Suprapubic skin (tissue), 4 donors: ENCODE results near the gene CIB1. TPM values are rescaled to one million over a fixed set of nuclear protein-coding genes. Genes with fewer than 3 reads are reported as not detected.

Experiments used
- DNase-seq, 2 donors: peaks; one replicate each; pipeline ENCODE4 v3.0.0-alpha.2; 2019; ENCODE audit warnings: low spot score in 2 of 2
- H3K27ac ChIP-seq: fragments of 200-600 bp; sonication (generic); one replicate; pipeline ENCODE4 v1.5.1; 2019
- H3K27me3 ChIP-seq: fragments of 200-600 bp; sonication (generic); one replicate; pipeline ENCODE4 v1.5.1; 2019
- H3K36me3 ChIP-seq: fragments of 200-600 bp; sonication (generic); one replicate; pipeline ENCODE4 v1.5.1; 2019
- H3K4me1 ChIP-seq: fragments of 200-600 bp; sonication (generic); one replicate; pipeline ENCODE4 v1.5.1; 2019
- H3K4me3 ChIP-seq: fragments of 200-600 bp; sonication (generic); one replicate; pipeline ENCODE4 v1.5.1; 2019; ENCODE audit warnings: mild to moderate bottlenecking
- H3K9me3 ChIP-seq: fragments of 200-600 bp; sonication (generic); one replicate; pipeline ENCODE4 v1.5.1; 2019
- EP300 ChIP-seq: sonication (generic); formaldehyde crosslinking; IDR thresholded peaks from one replicate; pipeline ENCODE4 v1.6.1; 2017; ENCODE audit warnings: antibody characterized with exemption
- POLR2A ChIP-seq, 2 donors: fragments of 450-650 bp; IDR thresholded peaks; one replicate each; pipeline ENCODE4 v1.6.1; 2017; ENCODE audit warnings: antibody characterized with exemption in 2 of 2, mild to moderate bottlenecking in 2 of 2, moderate library complexity in 2 of 2
- POLR2AphosphoS5 ChIP-seq, 3 donors: sonication (generic); formaldehyde crosslinking; IDR thresholded peaks; one replicate each; pipeline ENCODE4 v1.6.1; 2017; ENCODE audit warnings: antibody characterized with exemption in 3 of 3
- WGBS: methylation state at CpG from one replicate; pipeline ENCODE4 v1.1.5; 2018; 5-methylcytosine and 5-hydroxymethylcytosine counted together
- total RNA-seq, 4 donors: library from RNA; depleted of rRNA; stranded (reverse); fragments of >200 nt; gene quantifications; one replicate each; pipeline ENCODE4 v1.1.0, GENCODE V29; 2016
- TF ChIP-seq, protein P1 (sequence below), 2 donors: fragments of 200-600 bp in 1 of 2; fragments of 450-650 bp in 1 of 2; sonication (generic) in 1 of 2; IDR thresholded peaks; one replicate each; pipeline ENCODE4 v1.5.1; 2016 to 2019; ENCODE audit warnings: antibody characterized with exemption in 2 of 2, mild to moderate bottlenecking in 1 of 2, moderate library complexity in 1 of 2

Gene CIB1
- total RNA-seq, 4 donors from 2014 or later: 16.2 to 41.9 (median 29.7) TPM

DNA sequence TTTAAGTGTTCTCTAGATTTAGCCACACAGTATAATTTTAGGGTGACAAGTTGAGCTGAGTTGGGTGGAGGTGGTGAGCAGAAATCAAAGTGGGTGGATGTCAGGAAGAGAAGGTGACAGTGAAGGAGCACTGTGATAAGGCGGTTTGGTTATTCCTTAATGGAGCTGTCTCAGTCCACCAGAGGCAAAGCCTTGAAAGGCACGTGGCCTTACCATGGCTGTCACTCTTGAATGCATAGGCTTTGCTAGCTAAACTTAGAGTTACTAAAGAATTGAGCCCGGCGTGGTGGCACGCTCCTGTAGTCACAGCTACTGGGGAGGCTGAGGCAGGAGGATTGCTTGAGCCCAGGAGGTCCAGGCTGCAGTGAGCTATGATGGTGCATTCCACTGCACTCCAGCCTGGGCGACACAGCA lies 15.1 kb upstream of the CIB1 start:
- no peaks in the 10 kb centered on the region for H3K27me3 ChIP-seq
- no peak for DNase-seq
- no peaks in the 10 kb centered on the region for H3K36me3 ChIP-seq
- 75% methylated on average over 6 of the region's 6 CpGs for WGBS
- no peak overlapping the region for H3K27ac ChIP-seq
- H3K4me3 ChIP-seq: peak overlapping the region; percentile 56
- no peaks in the 10 kb centered on the region for H3K9me3 ChIP-seq
- peaks cover 7% of the 10 kb centered on the region for H3K4me1 ChIP-seq
- TF ChIP-seq EP300: no peak
- TF ChIP-seq, protein P1, sequence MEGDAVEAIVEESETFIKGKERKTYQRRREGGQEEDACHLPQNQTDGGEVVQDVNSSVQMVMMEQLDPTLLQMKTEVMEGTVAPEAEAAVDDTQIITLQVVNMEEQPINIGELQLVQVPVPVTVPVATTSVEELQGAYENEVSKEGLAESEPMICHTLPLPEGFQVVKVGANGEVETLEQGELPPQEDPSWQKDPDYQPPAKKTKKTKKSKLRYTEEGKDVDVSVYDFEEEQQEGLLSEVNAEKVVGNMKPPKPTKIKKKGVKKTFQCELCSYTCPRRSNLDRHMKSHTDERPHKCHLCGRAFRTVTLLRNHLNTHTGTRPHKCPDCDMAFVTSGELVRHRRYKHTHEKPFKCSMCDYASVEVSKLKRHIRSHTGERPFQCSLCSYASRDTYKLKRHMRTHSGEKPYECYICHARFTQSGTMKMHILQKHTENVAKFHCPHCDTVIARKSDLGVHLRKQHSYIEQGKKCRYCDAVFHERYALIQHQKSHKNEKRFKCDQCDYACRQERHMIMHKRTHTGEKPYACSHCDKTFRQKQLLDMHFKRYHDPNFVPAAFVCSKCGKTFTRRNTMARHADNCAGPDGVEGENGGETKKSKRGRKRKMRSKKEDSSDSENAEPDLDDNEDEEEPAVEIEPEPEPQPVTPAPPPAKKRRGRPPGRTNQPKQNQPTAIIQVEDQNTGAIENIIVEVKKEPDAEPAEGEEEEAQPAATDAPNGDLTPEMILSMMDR (IDR thresholded peaks at IDR 0.05): no peak
- TF ChIP-seq POLR2A (IDR thresholded peaks at IDR 0.05): no peak
- TF ChIP-seq POLR2AphosphoS5 (IDR thresholded peaks at IDR 0.05): no peak

DNA sequence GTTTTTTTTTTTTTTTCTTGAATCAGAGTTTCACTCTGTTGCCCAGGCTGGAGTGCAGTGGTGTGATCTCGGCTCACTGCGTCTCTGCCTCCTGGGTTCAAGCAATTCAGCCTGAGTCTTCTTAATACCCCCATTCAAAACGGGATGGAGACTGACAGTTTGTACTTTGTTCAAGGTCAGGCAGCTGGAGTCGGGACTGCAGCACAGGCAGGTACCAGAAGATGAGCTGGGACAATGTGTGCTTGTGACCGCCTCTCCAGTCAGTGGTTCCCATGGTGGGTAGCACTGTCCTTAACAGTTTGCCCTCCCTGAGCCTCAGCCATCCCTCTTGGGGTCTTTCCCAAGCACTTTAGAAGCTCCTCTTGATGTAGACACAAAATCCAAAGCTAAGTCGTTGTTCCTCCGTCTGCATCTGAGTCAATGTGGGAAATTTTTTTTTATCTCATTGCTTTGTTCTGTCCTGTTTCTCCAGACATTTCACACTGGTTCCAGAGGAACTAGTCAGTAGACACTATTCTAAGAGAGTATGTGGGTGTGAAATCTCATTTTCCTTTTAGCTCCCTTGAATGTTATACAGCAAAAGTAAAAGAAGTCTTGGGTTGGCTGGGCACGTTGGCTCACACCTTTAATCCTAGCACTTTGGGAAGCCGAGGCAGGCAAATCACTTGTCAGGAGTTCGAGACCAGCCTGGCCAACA lies 10.3 kb upstream of the CIB1 start:
- TF ChIP-seq EP300: no peak
- TF ChIP-seq POLR2AphosphoS5 (IDR thresholded peaks at IDR 0.05): no peak
- TF ChIP-seq, protein P1 (IDR thresholded peaks at IDR 0.05): no peak
- no peak for TF ChIP-seq POLR2A (IDR thresholded peaks at IDR 0.05)
- Histone ChIP-seq H3K4me1 (peaks cover under 1% of the 10 kb centered on the region), H3K4me3 (no peak overlapping the region), H3K27ac (no peak overlapping the region), H3K27me3 (no peaks in the 10 kb centered on the region), H3K9me3 (no peaks in the 10 kb centered on the region), H3K36me3 (peaks cover 10% of the 10 kb centered on the region)
- 88% methylated on average over 9 of the region's 10 CpGs for WGBS
- DNase-seq: no peak

DNA sequence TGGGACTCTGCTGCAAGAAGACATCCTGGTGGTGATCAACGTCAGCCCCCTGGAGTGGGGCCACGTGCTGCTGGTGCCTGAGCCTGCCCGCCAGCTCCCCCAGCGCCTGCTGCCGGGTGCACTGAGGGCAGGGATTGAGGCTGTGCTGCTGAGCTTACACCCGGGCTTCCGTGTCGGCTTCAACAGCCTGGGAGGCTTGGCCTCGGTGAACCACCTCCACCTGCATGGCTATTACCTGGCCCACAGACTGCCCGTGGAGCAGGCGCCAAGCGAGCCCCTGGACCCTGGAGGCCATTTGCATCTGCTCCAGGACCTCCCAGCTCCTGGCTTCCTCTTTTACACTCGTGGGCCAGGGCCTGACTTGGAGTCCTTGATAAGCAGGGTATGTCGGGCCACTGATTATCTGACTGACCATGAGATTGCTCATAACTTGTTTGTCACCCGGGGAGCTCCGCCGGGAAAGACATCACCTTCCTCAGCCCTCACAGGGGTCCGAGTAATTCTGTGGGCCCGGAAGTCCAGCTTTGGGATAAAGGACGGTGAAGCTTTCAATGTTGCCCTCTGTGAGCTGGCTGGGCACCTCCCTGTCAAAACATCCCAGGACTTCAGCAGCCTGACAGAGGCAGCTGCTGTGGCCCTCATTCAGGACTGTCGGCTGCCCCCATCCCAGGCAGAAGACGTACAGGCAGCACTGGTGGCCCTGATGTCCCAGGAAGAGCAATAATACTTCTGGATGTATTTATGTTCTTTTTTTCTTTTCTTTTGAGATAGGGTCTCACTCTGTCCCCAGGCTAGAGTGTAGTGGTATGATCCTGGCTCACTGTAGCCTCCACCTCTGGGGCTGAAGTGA lies 7.8 kb upstream of the CIB1 start:
- H3K27ac ChIP-seq: no peak overlapping the region
- H3K4me1 ChIP-seq: no peaks in the 10 kb centered on the region
- TF ChIP-seq POLR2AphosphoS5 (IDR thresholded peaks at IDR 0.05) (no peak), EP300 (no peak)
- H3K4me3 ChIP-seq: no peak overlapping the region
- no peaks in the 10 kb centered on the region for H3K27me3 ChIP-seq
- WGBS: 91% methylated on average over 11 of the region's 22 CpGs
- no peaks in the 10 kb centered on the region for H3K9me3 ChIP-seq
- DNase-seq: no peak
- H3K36me3 ChIP-seq: peaks cover 23% of the 10 kb centered on the region

DNA sequence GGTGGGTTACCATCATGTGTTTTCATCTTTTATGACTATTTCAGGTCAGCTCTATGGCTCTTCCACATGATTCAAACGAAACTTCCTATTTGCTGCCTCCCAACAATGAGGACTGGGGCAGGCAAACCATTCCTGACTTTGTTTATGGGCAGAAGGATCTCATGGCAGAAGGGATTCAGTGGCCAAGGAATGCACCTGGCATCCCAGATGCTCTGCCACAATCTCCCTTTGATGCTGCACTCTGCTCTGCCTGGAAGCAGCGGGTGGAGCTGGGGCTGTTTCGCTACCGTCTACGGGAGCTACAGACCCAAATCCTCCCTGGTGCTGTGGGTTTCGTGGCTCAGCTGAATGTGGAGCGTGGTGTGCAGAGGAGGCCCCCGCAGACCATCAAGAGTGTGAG lies 7.1 kb upstream of the CIB1 start:
- TF ChIP-seq, protein P1 (IDR thresholded peaks at IDR 0.05): no peak
- no peak for TF ChIP-seq POLR2AphosphoS5 (IDR thresholded peaks at IDR 0.05)
- no peak for TF ChIP-seq EP300
- no peak for TF ChIP-seq POLR2A (IDR thresholded peaks at IDR 0.05)
- no peaks in the 10 kb centered on the region for H3K4me1 ChIP-seq
- H3K27ac ChIP-seq: no peak overlapping the region
- H3K4me3 ChIP-seq: no peak overlapping the region
- WGBS: 90% methylated on average over 5 of the region's 8 CpGs
- no peak for DNase-seq
- no peaks in the 10 kb centered on the region for H3K27me3 ChIP-seq
- H3K9me3 ChIP-seq: no peaks in the 10 kb centered on the region
- peaks cover 30% of the 10 kb centered on the region for H3K36me3 ChIP-seq

DNA sequence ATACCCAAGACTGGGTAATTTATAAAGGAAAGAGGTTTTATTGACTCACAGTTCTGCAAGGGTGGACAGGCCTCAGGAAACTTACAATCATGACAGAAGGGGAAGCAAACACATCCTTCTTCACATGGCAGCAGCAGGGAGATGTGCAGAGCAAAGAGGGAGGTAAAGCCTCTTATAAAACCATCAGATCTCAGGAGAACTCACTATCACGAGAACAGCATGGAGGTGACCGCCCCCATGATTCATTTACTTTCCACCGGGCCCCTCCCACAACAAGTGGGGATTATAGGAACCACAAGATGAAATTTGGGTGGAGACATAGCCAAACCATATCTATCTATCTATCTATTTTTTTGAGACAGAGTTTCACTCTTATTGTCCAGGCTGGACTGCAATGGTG lies 5.6 kb upstream of the CIB1 start:
- Histone ChIP-seq H3K4me1 (peaks cover 7% of the 10 kb centered on the region), H3K27ac (no peak overlapping the region), H3K4me3 (no peak overlapping the region), H3K27me3 (no peaks in the 10 kb centered on the region), H3K36me3 (peaks cover 31% of the 10 kb centered on the region), H3K9me3 (no peaks in the 10 kb centered on the region)
- TF ChIP-seq POLR2A (IDR thresholded peaks at IDR 0.05) (no peak), POLR2AphosphoS5 (IDR thresholded peaks at IDR 0.05) (no peak), EP300 (no peak)
- TF ChIP-seq, protein P1 (IDR thresholded peaks at IDR 0.05): no peak
- no peak for DNase-seq
- 71% methylated on average over 3 of the region's 3 CpGs for WGBS
